Measurements from ENCODE around the gene CFL1.

CFL1 gene

GRCh38 chr11:65829459-65829858 is 28.5 kb downstream of the CFL1 start:
- DNase-seq = no peak

GRCh38 chr11:65826984-65827735 is 30.8 kb downstream of the CFL1 start:
- DNase-seq = no peak

- DNase-seq = no peak
Measured at GRCh38 chr11:65822776-65823528, 35.0 kb downstream of the CFL1 start.

- no peak for DNase-seq
Measured at GRCh38 chr11:65821107-65821506, 36.9 kb downstream of the CFL1 start.

GRCh38 chr11:65817835-65818680 is 39.9 kb downstream of the CFL1 start:
- peak; percentile 85 for DNase-seq

GRCh38 chr11:65817312-65817834 is 40.6 kb downstream of the CFL1 start:
- DNase-seq = no peak

- DNase-seq = no peak
Measured at GRCh38 chr11:65816696-65817095, 41.3 kb downstream of the CFL1 start.

GRCh38 chr11:65814986-65815565 is 42.9 kb downstream of the CFL1 start:
- no peak for DNase-seq

GRCh38 chr11:65814131-65814985 is 43.6 kb downstream of the CFL1 start:
- no peak for DNase-seq

GRCh38 chr11:65811764-65812475 is 46.1 kb downstream of the CFL1 start:
- DNase-seq = no peak

- DNase-seq = peak; percentile 20
Measured at GRCh38 chr11:65810046-65810868, 47.7 kb downstream of the CFL1 start.

GRCh38 chr11:65809496-65809895 is 48.5 kb downstream of the CFL1 start:
- DNase-seq = no peak

- DNase-seq = no peak
Measured at GRCh38 chr11:65808744-65809341, 49.1 kb downstream of the CFL1 start.

GRCh38 chr11:65806979-65807378 is 51.0 kb downstream of the CFL1 start:
- DNase-seq = no peak

All from central memory CD4-positive, alpha-beta T cell (primary cell).